ENCODE results near the gene SCP2D1. TPM values are rescaled to one million over a fixed set of nuclear protein-coding genes. Genes with fewer than 3 reads are reported as not detected.

SCP2D1 gene
- total RNA-seq, 4 donors from 2014 or later: not detected

DNA sequence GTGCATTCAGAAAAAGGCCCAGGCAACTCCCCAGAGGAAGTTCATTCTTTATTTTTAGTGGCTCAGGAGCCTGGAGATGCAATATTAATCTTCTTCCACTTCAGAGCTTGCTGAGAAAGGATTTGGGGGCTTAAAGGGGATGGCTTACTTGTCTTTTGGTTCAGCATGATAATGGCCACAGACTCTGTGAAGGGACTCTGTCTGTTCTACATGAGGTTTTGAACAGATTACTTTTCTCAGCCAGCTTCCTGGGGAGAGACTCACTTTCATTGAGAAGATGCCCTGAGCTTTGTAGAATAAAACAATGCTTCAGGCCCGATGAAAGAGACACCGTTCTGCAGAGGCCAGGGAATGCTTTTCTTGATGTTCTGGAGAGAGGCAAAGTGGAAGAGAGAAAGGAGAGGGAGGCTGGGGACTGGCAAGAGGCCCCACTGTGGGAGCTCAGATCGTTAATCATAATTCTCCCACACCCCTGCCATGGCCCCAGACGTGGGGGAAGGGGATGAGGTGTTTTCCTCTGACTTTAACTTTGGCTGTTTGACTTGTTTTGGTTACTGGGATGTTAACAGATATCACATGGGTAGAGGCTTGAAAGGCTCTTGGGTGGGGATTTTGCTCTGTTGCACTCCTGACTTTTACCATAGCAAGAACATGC, 19.1 kb downstream of the SCP2D1 start:
- no peak for TF ChIP-seq POLR2A (IDR thresholded peaks at IDR 0.05)
- TF ChIP-seq, protein P1, sequence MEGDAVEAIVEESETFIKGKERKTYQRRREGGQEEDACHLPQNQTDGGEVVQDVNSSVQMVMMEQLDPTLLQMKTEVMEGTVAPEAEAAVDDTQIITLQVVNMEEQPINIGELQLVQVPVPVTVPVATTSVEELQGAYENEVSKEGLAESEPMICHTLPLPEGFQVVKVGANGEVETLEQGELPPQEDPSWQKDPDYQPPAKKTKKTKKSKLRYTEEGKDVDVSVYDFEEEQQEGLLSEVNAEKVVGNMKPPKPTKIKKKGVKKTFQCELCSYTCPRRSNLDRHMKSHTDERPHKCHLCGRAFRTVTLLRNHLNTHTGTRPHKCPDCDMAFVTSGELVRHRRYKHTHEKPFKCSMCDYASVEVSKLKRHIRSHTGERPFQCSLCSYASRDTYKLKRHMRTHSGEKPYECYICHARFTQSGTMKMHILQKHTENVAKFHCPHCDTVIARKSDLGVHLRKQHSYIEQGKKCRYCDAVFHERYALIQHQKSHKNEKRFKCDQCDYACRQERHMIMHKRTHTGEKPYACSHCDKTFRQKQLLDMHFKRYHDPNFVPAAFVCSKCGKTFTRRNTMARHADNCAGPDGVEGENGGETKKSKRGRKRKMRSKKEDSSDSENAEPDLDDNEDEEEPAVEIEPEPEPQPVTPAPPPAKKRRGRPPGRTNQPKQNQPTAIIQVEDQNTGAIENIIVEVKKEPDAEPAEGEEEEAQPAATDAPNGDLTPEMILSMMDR (IDR thresholded peaks at IDR 0.05): no peak

DNA sequence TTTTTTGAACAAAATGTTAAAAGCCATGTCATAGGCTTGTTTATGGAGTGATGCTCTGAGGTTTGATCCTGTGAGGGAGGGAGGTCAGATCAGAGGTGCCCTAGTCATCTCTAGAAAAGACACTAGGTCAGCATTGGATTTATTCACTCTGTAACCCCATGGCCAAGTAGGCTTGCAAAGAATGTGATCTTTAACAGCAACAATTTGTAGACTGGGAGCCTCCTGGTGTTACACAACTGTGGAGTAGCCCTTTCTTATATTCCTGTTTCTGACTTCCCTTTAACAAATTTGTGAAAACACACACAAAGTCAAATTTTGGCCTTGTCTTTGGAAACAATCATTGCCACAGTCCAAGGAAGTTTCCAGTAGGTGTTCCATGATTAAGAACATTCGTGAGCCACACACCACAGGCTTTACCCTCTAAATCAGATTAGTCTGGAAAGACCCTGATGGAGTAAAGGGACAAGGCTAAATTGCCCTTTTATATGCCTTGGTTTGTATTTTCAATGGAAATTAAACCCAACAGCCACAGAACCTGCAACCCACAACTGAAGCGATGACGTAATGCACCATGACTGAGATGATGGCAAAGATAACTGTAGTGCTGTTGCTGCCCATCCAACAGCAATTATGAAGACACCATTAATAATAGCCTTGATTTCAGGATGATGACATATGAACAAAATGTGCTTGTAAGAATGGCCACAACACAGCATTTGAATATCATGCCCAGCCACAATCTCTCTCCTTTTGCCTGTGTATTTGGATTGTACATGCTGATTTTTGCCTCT, 22.1 kb downstream of the SCP2D1 start:
- Histone ChIP-seq H3K4me3 (no peak overlapping the region), H3K27me3 (no peaks in the 10 kb centered on the region), H3K9me3 (peaks cover 0 to 5% of the 10 kb centered on the region in 2 donors), H3K4me1 (peaks cover 0 to 6% of the 10 kb centered on the region in 2 donors), H3K27ac (no peak overlapping the region), H3K36me3 (no peaks in the 10 kb centered on the region)
- intact Hi-C loops (cut with DNase I; ENCODE audit: low total_unique reads): no loop called here
- TF ChIP-seq, protein P1 (IDR thresholded peaks at IDR 0.05): no peak
- no peak for TF ChIP-seq POLR2A (IDR thresholded peaks at IDR 0.05)
- DNase-seq: no peak

More for the DNA sequence above, 19.1 kb downstream of the SCP2D1 start:
- intact Hi-C loops (cut with DNase I; ENCODE audit: low total_unique reads): no loop called here
- Histone ChIP-seq H3K4me3 (no peak overlapping the region), H3K36me3 (no peaks in the 10 kb centered on the region), H3K27ac (peak overlapping the region; percentile 65 to 72), H3K27me3 (no peaks in the 10 kb centered on the region), H3K9me3 (peaks cover 0 to 5% of the 10 kb centered on the region in 2 donors), H3K4me1 (peaks cover 0 to 6% of the 10 kb centered on the region in 2 donors)
- DNase-seq: peak; percentile 73 to 81

GRCh38 chr20:18837718-18838117, 24.1 kb downstream of the SCP2D1 start:
- peaks cover 0 to under 1% of the 10 kb centered on the region in 2 donors for H3K4me1 ChIP-seq
- no peak overlapping the region for H3K4me3 ChIP-seq
- no peak for DNase-seq
- TF ChIP-seq, protein P1 (IDR thresholded peaks at IDR 0.05): no peak
- TF ChIP-seq POLR2A (IDR thresholded peaks at IDR 0.05): no peak
- no peaks in the 10 kb centered on the region for H3K27me3 ChIP-seq
- no peaks in the 10 kb centered on the region for H3K36me3 ChIP-seq
- no peak overlapping the region for H3K27ac ChIP-seq
- peaks cover 0 to 5% of the 10 kb centered on the region in 2 donors for H3K9me3 ChIP-seq
- intact Hi-C loops (cut with DNase I; ENCODE audit: low total_unique reads): no loop called here

DNA sequence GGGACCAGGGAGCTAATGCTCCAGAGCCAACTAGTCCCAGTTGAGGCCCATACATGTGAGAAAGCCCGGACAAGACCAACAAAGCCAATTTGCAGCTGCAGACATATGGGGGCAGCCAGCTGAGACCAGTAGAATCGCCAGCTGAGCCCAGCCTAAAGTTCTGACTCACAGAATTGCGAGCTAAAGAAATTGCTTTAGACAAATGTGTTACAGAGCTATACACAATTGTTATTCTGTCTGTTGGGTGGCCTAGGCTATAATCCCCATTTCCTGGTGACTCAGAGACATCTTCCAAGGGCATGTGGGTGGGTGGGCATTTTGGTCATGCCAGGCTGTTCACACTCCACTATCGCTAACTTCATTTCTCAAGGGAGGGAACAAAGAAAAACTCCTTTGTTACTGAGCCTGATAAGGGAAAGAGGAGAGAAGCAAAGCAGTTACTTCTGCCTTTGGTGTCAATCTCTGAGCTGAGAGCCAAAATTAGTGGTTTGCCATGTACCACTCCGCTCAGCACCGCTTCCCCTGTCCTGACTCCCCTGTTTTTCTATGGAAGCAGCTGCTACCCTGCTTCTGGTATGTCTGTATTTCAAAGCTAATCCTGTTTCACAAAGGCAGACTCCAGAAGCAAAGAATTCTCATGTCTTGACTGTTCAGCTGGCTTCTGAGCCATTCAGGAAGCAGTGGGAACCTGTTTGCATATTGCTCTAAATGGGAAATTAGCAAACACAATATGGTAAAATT, 26.1 kb downstream of the SCP2D1 start:
- intact Hi-C loops (cut with DNase I; ENCODE audit: low total_unique reads): no loop called here
- H3K27ac ChIP-seq: no peak overlapping the region
- H3K9me3 ChIP-seq: no peaks in the 10 kb centered on the region
- H3K4me1 ChIP-seq: no peaks in the 10 kb centered on the region
- H3K27me3 ChIP-seq: no peaks in the 10 kb centered on the region
- DNase-seq: no peak
- TF ChIP-seq, protein P1 (IDR thresholded peaks at IDR 0.05): no peak
- no peak for TF ChIP-seq POLR2A (IDR thresholded peaks at IDR 0.05)
- no peaks in the 10 kb centered on the region for H3K36me3 ChIP-seq
- no peak overlapping the region for H3K4me3 ChIP-seq

All from uterus (tissue), 4 donors.